Liver (tissue), 9 donors: Measurements from ENCODE around the gene ADCYAP1R1. TPM values are rescaled to one million over a fixed set of nuclear protein-coding genes. Genes with fewer than 3 reads are reported as not detected.

Source experiments
- DNase-seq: peaks from one replicate; pipeline ENCODE4 v3.0.0-alpha.2; 2017; ENCODE audit warnings: low spot score
- H3K27ac ChIP-seq, 2 donors: one replicate each; pipeline ENCODE4 v1.7.0; 2013; ENCODE audit warnings: inconsistent platforms in 2 of 2, low read length in 2 of 2, control low read depth in 1 of 2, low read depth in 1 of 2, mild to moderate bottlenecking in 1 of 2
- H3K27me3 ChIP-seq, 4 donors: one replicate each; pipeline versions ENCODE4 v1.6.1 to v1.7.0; 2013; ENCODE audit warnings: low read length in 3 of 4, inconsistent platforms in 1 of 4, mild to moderate bottlenecking in 1 of 4, moderate library complexity in 1 of 4; ENCODE audit not compliant: control insufficient read depth in 4 of 4, insufficient read depth in 4 of 4
- H3K36me3 ChIP-seq, 4 donors: one replicate each; pipeline versions ENCODE4 v1.6.1 to v1.7.0; 2013; ENCODE audit warnings: low read length in 3 of 4, mild to moderate bottlenecking in 3 of 4, low read depth in 1 of 4, moderate library complexity in 1 of 4; ENCODE audit not compliant: control insufficient read depth in 4 of 4, insufficient read depth in 3 of 4
- H3K4me1 ChIP-seq, 4 donors: one replicate each; pipeline versions ENCODE4 v1.6.1 to v1.7.0; 2013; ENCODE audit warnings: low read length in 3 of 4, mild to moderate bottlenecking in 3 of 4, moderate library complexity in 1 of 4; ENCODE audit not compliant: control insufficient read depth in 4 of 4, insufficient read depth in 4 of 4
- H3K4me3 ChIP-seq, 3 donors: one replicate each; pipeline versions ENCODE4 v1.6.1 to v1.7.0; 2013; ENCODE audit warnings: low read length in 3 of 3, control low read depth in 1 of 3, low read depth in 1 of 3, mild to moderate bottlenecking in 1 of 3
- H3K9ac ChIP-seq, 2 donors: one replicate each; pipeline ENCODE4 v1.7.0; 2013; ENCODE audit warnings: low read length in 2 of 2, mild to moderate bottlenecking in 2 of 2, moderate library complexity in 2 of 2, control low read depth in 1 of 2, low read depth in 1 of 2
- H3K9me3 ChIP-seq, 4 donors: one replicate each; pipeline versions ENCODE4 v1.6.1 to v1.7.0; 2013; ENCODE audit warnings: low read length in 3 of 4; ENCODE audit not compliant: control insufficient read depth in 4 of 4
- EGR1 ChIP-seq, 2 donors: IDR thresholded peaks; 2 replicates each; pipeline ENCODE4 v1.6.1; 2016 to 2018; ENCODE audit warnings: antibody characterized with exemption in 2 of 2, low read depth in 2 of 2
- FOXA1 ChIP-seq: IDR thresholded peaks from 2 replicates; pipeline ENCODE4 v1.6.1; 2016; ENCODE audit warnings: antibody characterized with exemption
- GABPA ChIP-seq, 2 donors: IDR thresholded peaks in 1 of 2; conservative IDR thresholded peaks in 1 of 2; 2 replicates each; pipeline ENCODE4 v1.6.1; 2016; ENCODE audit warnings: antibody characterized with exemption in 2 of 2, mild to moderate bottlenecking in 1 of 2, moderate library complexity in 1 of 2
- HNF4A ChIP-seq, 2 donors: conservative IDR thresholded peaks; 2 replicates each; pipeline ENCODE4 v1.6.1; 2016; ENCODE audit warnings: antibody characterized with exemption in 2 of 2, mild to moderate bottlenecking in 2 of 2
- HNF4G ChIP-seq: IDR thresholded peaks from 2 replicates; pipeline ENCODE4 v1.6.1; 2016; ENCODE audit warnings: antibody characterized with exemption
- JUND ChIP-seq, 2 donors: IDR thresholded peaks; 2 replicates each; pipeline ENCODE4 v1.6.1; 2016; ENCODE audit warnings: antibody characterized with exemption in 2 of 2
- MAX ChIP-seq: IDR thresholded peaks from 2 replicates; pipeline ENCODE4 v1.6.1; 2016; ENCODE audit warnings: antibody characterized with exemption
- RAD21 ChIP-seq, 2 donors: IDR thresholded peaks; 2 replicates each; pipeline ENCODE4 v1.6.1; 2016; ENCODE audit warnings: antibody characterized with exemption in 2 of 2, mild to moderate bottlenecking in 2 of 2
- REST ChIP-seq: IDR thresholded peaks from 2 replicates; pipeline ENCODE4 v1.6.1; 2016; ENCODE audit warnings: antibody characterized with exemption, mild to moderate bottlenecking
- RXRA ChIP-seq, 2 donors: IDR thresholded peaks; 2 replicates each; pipeline ENCODE4 v1.6.1; 2017 to 2018; ENCODE audit warnings: antibody characterized with exemption in 2 of 2, mild to moderate bottlenecking in 1 of 2
- TAF1 ChIP-seq: conservative IDR thresholded peaks from 2 replicates; pipeline ENCODE4 v1.6.1; 2016; ENCODE audit warnings: antibody characterized with exemption, mild to moderate bottlenecking
- YY1 ChIP-seq: IDR thresholded peaks from 2 replicates; pipeline ENCODE4 v1.6.1; 2016; ENCODE audit warnings: antibody characterized with exemption, mild to moderate bottlenecking
- WGBS: extraction: QIAGEN DNeasy Blood & Tissue Kit; methylation state at CpG from one replicate; pipeline ENCODE4 v1.1.7; 2013; 5-methylcytosine and 5-hydroxymethylcytosine counted together
- polyA plus RNA-seq, 2 donors: library from polyadenylated mRNA; stranded (reverse) in 1 of 2; unstranded in 1 of 2; fragments of 200-250 nt in 1 of 2; fragments of >200 nt in 1 of 2; fragmentation: Nextera tagmentation in 1 of 2; extraction: Ambion mirVana in 1 of 2; gene quantifications; one replicate each; pipeline versions ENCODE4 v1.2.1 to v1.2.3, GENCODE V29; 2013 to 2015
- total RNA-seq, 2 donors: library from RNA; depleted of rRNA; stranded (reverse); fragments of >200 nt; gene quantifications; one replicate each; pipeline ENCODE4 v1.2.3, GENCODE V29; 2014
- TF ChIP-seq, protein P1 (sequence below): fragments of 150-350 bp; IDR thresholded peaks from 2 replicates; pipeline ENCODE4 v1.5.1; 2017; ENCODE audit warnings: improper control_type of control experiment, low read depth, low read length; ENCODE audit not compliant: missing input control
- TF ChIP-seq, protein P2 (sequence below): IDR thresholded peaks from 2 replicates; pipeline ENCODE4 v1.6.1; 2016; ENCODE audit warnings: antibody characterized with exemption
- TF ChIP-seq, protein P3 (sequence below): IDR thresholded peaks from 2 replicates; pipeline ENCODE4 v1.6.1; 2016; ENCODE audit warnings: antibody characterized with exemption
- donor health status: healthy.
- donor health status: healthy.
- donor health status: healthy.
- donor health status: healthy.
- donor health status: healthy.

ADCYAP1R1 gene
- total and polyA plus RNA-seq, 4 donors = 0.05 to 0.67 (median 0.12) TPM; not detected in 1

DNA sequence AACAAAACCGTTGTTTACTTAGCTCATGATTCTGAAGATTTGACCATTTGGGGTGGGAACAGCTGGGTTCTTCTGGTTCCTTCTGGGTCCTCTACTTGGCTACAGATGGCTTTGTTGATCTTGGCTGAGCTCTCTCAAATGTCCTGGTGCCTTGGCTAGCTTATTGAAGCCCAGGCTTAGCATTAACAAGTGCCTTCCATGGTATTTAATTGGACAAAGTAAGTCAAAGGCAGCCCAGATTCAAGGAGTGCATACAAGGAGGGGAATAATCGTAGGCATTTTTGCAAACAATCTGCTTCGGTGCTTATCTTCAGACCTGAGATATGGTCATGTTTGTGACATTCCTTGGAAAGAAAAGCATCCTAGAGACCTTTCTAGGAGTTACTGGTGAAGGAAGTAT, 81.4 kb downstream of the ADCYAP1R1 start:
- Histone ChIP-seq H3K9ac (no peak overlapping the region), H3K27me3 (no peaks in the 10 kb centered on the region), H3K9me3 (no peaks in the 10 kb centered on the region), H3K36me3 (no peaks in the 10 kb centered on the region), H3K4me1 (peaks cover 0 to 4% (median 0%) of the 10 kb centered on the region in 4 donors), H3K27ac (no peak overlapping the region), H3K4me3 (no peak overlapping the region)
- TF ChIP-seq JUND (IDR thresholded peaks at IDR 0.05) (no peak), YY1 (no peak), TAF1 (no peak), HNF4G (no peak), REST (no peak)
- TF ChIP-seq, protein P1, sequence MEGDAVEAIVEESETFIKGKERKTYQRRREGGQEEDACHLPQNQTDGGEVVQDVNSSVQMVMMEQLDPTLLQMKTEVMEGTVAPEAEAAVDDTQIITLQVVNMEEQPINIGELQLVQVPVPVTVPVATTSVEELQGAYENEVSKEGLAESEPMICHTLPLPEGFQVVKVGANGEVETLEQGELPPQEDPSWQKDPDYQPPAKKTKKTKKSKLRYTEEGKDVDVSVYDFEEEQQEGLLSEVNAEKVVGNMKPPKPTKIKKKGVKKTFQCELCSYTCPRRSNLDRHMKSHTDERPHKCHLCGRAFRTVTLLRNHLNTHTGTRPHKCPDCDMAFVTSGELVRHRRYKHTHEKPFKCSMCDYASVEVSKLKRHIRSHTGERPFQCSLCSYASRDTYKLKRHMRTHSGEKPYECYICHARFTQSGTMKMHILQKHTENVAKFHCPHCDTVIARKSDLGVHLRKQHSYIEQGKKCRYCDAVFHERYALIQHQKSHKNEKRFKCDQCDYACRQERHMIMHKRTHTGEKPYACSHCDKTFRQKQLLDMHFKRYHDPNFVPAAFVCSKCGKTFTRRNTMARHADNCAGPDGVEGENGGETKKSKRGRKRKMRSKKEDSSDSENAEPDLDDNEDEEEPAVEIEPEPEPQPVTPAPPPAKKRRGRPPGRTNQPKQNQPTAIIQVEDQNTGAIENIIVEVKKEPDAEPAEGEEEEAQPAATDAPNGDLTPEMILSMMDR = no peak
- WGBS = 61% methylated on average over 3 of the region's 3 CpGs
- no peak for DNase-seq

DNA sequence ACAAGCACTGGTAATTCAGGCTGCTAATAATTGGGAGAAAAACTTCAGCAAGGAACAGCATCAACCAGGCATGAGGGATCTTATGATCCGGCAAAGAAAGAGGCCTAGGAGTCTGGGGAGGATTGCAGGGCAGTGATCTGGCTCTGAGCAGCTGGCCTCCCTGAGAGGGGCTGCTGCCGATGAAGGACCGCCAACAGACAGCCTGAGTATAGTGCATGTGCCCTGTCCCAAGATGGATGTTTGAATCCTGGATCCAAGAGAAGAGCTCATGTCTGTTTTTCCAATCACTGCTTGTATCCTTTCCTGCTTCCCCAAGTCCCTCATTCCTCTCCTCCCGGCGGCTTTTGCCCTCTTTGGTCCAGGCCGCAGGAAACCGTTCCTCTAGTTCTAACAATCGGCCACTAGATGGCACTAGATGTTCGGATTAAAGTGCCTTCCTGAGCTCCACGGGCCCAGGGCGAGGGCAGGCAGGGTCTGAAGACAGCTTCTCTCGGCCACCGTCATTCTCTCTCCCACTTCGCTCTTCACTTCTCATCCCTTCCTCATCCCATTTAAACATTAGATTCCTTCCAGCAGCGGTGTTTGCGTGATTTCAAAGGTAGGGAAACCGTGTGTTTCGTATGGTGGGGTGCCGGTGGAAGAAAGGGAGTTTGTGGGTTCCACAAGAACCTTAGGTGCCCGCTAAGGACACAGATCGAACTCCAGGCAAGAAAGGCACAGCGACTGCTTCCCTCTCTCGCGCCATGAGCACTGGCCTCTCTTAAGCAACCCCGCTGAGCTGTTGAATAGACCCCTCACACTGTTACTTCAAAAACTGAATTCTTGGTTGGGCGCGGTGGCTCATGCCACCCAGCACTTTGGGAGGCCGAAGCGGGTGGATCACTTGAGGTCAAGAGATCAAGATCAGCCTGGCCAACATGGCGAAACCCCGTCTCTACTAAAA, 82.4 kb downstream of the ADCYAP1R1 start:
- DNase-seq = peak; percentile 50
- H3K27me3 ChIP-seq = no peaks in the 10 kb centered on the region
- no peaks in the 10 kb centered on the region for H3K36me3 ChIP-seq
- H3K4me1 ChIP-seq = peaks cover 0 to 4% (median 0%) of the 10 kb centered on the region in 4 donors
- no peak overlapping the region for H3K9ac ChIP-seq
- 47% methylated on average over 31 of the region's 31 CpGs for WGBS
- H3K9me3 ChIP-seq = no peaks in the 10 kb centered on the region
- H3K4me3 ChIP-seq = no peak overlapping the region
- H3K27ac ChIP-seq = no peak overlapping the region
- TF ChIP-seq TAF1 = no peak
- TF ChIP-seq FOXA1 = no peak
- TF ChIP-seq, protein P2, sequence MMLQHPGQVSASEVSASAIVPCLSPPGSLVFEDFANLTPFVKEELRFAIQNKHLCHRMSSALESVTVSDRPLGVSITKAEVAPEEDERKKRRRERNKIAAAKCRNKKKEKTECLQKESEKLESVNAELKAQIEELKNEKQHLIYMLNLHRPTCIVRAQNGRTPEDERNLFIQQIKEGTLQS = no peak
- TF ChIP-seq REST = no peak
- no peak for TF ChIP-seq GABPA (IDR thresholded peaks at IDR 0.05 in 1 of 2, conservative IDR thresholded peaks at IDR 0.05 in 1 of 2)
- peak; percentile 87 to 94 for TF ChIP-seq RAD21 (IDR thresholded peaks at IDR 0.05)
- TF ChIP-seq EGR1 (IDR thresholded peaks at IDR 0.05; ENCODE audit: low read depth in 2 of 2) = no peak
- no peak for TF ChIP-seq YY1
- TF ChIP-seq, protein P3, sequence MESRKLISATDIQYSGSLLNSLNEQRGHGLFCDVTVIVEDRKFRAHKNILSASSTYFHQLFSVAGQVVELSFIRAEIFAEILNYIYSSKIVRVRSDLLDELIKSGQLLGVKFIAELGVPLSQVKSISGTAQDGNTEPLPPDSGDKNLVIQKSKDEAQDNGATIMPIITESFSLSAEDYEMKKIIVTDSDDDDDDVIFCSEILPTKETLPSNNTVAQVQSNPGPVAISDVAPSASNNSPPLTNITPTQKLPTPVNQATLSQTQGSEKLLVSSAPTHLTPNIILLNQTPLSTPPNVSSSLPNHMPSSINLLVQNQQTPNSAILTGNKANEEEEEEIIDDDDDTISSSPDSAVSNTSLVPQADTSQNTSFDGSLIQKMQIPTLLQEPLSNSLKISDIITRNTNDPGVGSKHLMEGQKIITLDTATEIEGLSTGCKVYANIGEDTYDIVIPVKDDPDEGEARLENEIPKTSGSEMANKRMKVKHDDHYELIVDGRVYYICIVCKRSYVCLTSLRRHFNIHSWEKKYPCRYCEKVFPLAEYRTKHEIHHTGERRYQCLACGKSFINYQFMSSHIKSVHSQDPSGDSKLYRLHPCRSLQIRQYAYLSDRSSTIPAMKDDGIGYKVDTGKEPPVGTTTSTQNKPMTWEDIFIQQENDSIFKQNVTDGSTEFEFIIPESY = no peak
- TF ChIP-seq MAX = no peak
- TF ChIP-seq JUND (IDR thresholded peaks at IDR 0.05) = no peak
- TF ChIP-seq HNF4G = no peak
- peak in 1 of 2 donors; percentile 4 for TF ChIP-seq HNF4A (conservative IDR thresholded peaks at IDR 0.05)
- peak in 1 of 2 donors; percentile 5 for TF ChIP-seq RXRA (IDR thresholded peaks at IDR 0.05)
- TF ChIP-seq, protein P1 = peak; percentile 68
